ENCODE measurements around the gene RASD2. TPM values are rescaled to one million over a fixed set of nuclear protein-coding genes. Genes with fewer than 3 reads are reported as not detected.

Gene RASD2
- total RNA-seq, 3 donors from 2014 or later (not counting 1 experiment from before 2014, with no cell fraction given), result 0.20 to 0.64 (median 0.20) TPM

DNA sequence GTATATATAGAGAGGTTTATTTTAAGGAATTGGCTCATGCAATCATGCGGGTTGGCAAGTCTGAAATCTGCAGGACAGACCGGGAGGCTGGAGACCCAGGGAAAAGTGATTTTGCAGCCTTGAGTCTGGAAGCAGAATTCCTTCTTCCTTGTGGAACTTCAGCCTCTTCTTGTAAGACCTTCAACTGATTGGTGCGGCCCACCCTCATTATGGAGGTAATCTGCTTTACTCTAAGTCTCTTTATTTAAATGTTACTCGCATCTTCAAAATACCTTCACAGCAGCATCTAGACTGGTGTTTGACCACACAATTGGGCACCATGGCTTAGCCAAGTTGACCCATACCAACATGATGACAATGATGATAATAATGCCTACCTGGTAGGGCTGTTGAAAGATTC, 58.7 kb downstream of the RASD2 start:
- no peaks in the 10 kb centered on the region for H3K4me1 Mint-ChIP-seq
- H3K27ac Mint-ChIP-seq, result no peak overlapping the region
- no peaks in the 10 kb centered on the region for H3K27me3 ChIP-seq (ENCODE audit: control insufficient read depth, insufficient read depth, low read length)
- no peak overlapping the region for H3K4me3 Mint-ChIP-seq
- WGBS (ENCODE audit: insufficient coverage), result 96% methylated on average over 4 of the region's 4 CpGs
- H3K27me3 Mint-ChIP-seq (ENCODE audit: low read depth in 2 of 2), result no peaks in the 10 kb centered on the region
- H3K36me3 ChIP-seq (ENCODE audit: control insufficient read depth, insufficient read depth, low read length), result no peaks in the 10 kb centered on the region
- H3K36me3 Mint-ChIP-seq, result no peaks in the 10 kb centered on the region
- no peak overlapping the region for H3K27ac ChIP-seq (ENCODE audit: low read length)
- no peaks in the 10 kb centered on the region for H3K9me3 ChIP-seq (ENCODE audit: control insufficient read depth, insufficient read depth, low read length)
- DNase-seq (no peak), ATAC-seq (no peak)
- H3K9me3 Mint-ChIP-seq, result no peaks in the 10 kb centered on the region
- intact Hi-C loops (cut with micrococcal nuclease), result no loop called here
- TF ChIP-seq, protein P1, sequence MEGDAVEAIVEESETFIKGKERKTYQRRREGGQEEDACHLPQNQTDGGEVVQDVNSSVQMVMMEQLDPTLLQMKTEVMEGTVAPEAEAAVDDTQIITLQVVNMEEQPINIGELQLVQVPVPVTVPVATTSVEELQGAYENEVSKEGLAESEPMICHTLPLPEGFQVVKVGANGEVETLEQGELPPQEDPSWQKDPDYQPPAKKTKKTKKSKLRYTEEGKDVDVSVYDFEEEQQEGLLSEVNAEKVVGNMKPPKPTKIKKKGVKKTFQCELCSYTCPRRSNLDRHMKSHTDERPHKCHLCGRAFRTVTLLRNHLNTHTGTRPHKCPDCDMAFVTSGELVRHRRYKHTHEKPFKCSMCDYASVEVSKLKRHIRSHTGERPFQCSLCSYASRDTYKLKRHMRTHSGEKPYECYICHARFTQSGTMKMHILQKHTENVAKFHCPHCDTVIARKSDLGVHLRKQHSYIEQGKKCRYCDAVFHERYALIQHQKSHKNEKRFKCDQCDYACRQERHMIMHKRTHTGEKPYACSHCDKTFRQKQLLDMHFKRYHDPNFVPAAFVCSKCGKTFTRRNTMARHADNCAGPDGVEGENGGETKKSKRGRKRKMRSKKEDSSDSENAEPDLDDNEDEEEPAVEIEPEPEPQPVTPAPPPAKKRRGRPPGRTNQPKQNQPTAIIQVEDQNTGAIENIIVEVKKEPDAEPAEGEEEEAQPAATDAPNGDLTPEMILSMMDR (IDR thresholded peaks at IDR 0.05), result no peak
- H3K4me3 ChIP-seq (ENCODE audit: low read length), result no peak overlapping the region
- H3K4me1 ChIP-seq (ENCODE audit: control insufficient read depth, insufficient read depth, low read length), result peaks cover 12% of the 10 kb centered on the region

DNA sequence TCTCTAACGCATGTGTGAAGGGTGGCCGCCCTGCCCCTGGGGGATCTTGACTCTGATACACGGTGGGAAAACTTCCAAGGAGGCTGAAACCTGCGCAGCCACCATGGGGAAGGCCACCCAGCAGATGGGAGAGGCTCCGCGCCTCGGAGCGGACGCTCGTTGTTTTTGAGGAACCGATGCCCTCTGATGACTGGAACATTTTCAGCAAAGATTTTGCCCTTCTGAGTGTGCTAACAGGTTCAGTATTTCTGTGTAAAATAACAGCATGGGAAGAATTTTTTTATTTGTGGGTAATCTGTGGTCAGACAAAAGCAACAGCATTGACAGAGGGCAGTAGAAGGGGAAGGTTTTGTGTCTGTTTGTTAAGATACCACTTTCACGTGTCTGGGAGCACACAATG, 59.8 kb downstream of the RASD2 start:
- no peaks in the 10 kb centered on the region for H3K9me3 Mint-ChIP-seq
- H3K4me3 ChIP-seq (ENCODE audit: low read length), result no peak overlapping the region
- TF ChIP-seq, protein P1 (IDR thresholded peaks at IDR 0.05), result no peak
- peaks cover 0 to 1% of the 10 kb centered on the region in 2 donors for H3K27me3 Mint-ChIP-seq (ENCODE audit: low read depth in 2 of 2)
- H3K27ac ChIP-seq (ENCODE audit: low read length), result no peak overlapping the region
- intact Hi-C loops (cut with micrococcal nuclease), result no loop called here
- no peaks in the 10 kb centered on the region for H3K4me1 Mint-ChIP-seq
- DNase-seq, result no peak
- no peak overlapping the region for H3K27ac Mint-ChIP-seq
- no peaks in the 10 kb centered on the region for H3K36me3 Mint-ChIP-seq
- H3K4me1 ChIP-seq (ENCODE audit: control insufficient read depth, insufficient read depth, low read length), result peaks cover 15% of the 10 kb centered on the region
- no peak for ATAC-seq
- no peak overlapping the region for H3K4me3 Mint-ChIP-seq
- no peaks in the 10 kb centered on the region for H3K9me3 ChIP-seq (ENCODE audit: control insufficient read depth, insufficient read depth, low read length)
- WGBS (ENCODE audit: insufficient coverage), result 35% methylated on average over 12 of the region's 12 CpGs
- H3K27me3 ChIP-seq (ENCODE audit: control insufficient read depth, insufficient read depth, low read length), result no peaks in the 10 kb centered on the region
- no peaks in the 10 kb centered on the region for H3K36me3 ChIP-seq (ENCODE audit: control insufficient read depth, insufficient read depth, low read length)

DNA sequence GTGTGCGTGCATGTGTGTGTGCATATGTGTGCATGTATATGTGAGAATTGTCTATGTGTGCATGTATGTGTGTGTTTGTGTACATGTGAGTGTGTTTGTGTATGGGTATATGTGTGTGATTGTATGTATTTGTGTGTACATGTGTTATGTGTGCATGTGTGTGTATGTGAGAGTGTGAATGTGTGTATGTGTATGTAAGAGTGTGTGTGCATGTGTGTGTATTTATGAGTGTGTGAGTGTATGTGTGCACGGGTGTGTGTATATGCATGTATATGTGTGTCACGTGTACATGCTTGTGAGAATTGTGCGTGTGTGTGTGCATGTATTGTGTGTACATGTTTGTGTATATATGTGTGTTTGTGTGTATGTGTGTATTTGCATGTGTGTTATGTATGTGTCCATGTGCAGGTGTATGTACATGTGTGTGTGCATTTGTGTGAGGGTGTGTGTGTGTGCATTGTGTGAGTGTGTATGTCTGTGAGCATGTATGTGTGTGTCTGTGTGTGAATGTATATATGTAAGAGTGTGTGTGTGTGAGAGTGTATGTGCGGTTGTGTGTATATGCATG, 60.5 kb downstream of the RASD2 start:
- Histone ChIP-seq H3K4me3 (ENCODE audit: low read length) (no peak overlapping the region), H3K9me3 (ENCODE audit: control insufficient read depth, insufficient read depth, low read length) (no peaks in the 10 kb centered on the region), H3K4me1 (ENCODE audit: control insufficient read depth, insufficient read depth, low read length) (peaks cover 15% of the 10 kb centered on the region), H3K27me3 (ENCODE audit: control insufficient read depth, insufficient read depth, low read length) (no peaks in the 10 kb centered on the region), H3K36me3 (ENCODE audit: control insufficient read depth, insufficient read depth, low read length) (no peaks in the 10 kb centered on the region), H3K27ac (ENCODE audit: low read length) (no peak overlapping the region)
- peak in 1 of 3 donors; percentile 38 for ATAC-seq
- no peaks in the 10 kb centered on the region for H3K9me3 Mint-ChIP-seq
- H3K4me3 Mint-ChIP-seq, result no peak overlapping the region
- no peak for DNase-seq
- no peaks in the 10 kb centered on the region for H3K36me3 Mint-ChIP-seq
- H3K27ac Mint-ChIP-seq, result no peak overlapping the region
- WGBS (ENCODE audit: insufficient coverage), result 100% methylated on average over 5 of the region's 5 CpGs
- no peaks in the 10 kb centered on the region for H3K4me1 Mint-ChIP-seq
- peaks cover under 1 to 2% of the 10 kb centered on the region in 2 donors for H3K27me3 Mint-ChIP-seq (ENCODE audit: low read depth in 2 of 2)
- intact Hi-C loops (cut with micrococcal nuclease), result no loop called here
- TF ChIP-seq, protein P1 (IDR thresholded peaks at IDR 0.05), result no peak

All from natural killer cell (primary cell).